ENCODE data around the gene CCSER1. TPM values are rescaled to one million over a fixed set of nuclear protein-coding genes. Genes with fewer than 3 reads are reported as not detected.
A peak's percentile ranks its signal among the peaks of the same experiment; 100 is the strongest.

Gene CCSER1
- total RNA-seq, 4 donors from 2014 or later: 13.3 to 54.6 (median 34.0) TPM

DNA sequence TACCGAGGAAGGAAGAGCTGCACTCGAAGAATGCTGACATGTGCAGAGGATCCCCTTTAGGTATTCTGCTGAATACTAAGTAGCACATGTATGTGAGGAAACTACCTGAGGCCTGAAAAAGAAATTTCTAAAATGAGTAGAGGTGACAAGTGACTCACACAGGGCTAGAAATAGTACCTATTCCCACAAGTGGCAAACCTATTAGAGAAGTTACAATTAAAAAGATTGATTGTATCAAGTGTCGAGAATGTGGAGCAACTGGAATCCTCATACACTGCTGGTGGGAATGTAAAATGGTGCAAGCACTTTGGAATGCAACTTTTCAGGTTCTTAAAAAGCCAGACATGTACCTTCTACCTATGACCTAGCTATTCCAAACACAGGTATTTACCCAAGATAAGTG lies 47.4 kb downstream of the CCSER1 start:
- no peak for DNase-seq

GRCh38 chr4:90181644-90182043 lies 54.5 kb downstream of the CCSER1 start:
- WGBS, 2 donors (ENCODE audit: low coverage in 1 of 2): 62 to 85% methylated on average over 1 of the region's 1 CpG
- no peak overlapping the region for H3K4me3 ChIP-seq
- no peak for DNase-seq
- no peaks in the 10 kb centered on the region for H3K27me3 ChIP-seq
- no peak overlapping the region for H3K27ac ChIP-seq
- no peak for TF ChIP-seq POLR2AphosphoS5 (IDR thresholded peaks at IDR 0.05)
- H3K36me3 ChIP-seq: no peaks in the 10 kb centered on the region
- in situ Hi-C loops (cut with MboI; ENCODE audit: low pct_ligation_motif_present in 1 of 4, low pct_unique_long_range_greater_than_20kb in 1 of 4, low sequenced_read_pairs in 3 of 4): no loop called here
- peaks cover 0 to 38% (median 6%) of the 10 kb centered on the region in 4 donors for H3K4me1 ChIP-seq
- no peaks in the 10 kb centered on the region for H3K9me3 ChIP-seq
- intact Hi-C loops (cut with DNase I; ENCODE audit: low total_unique reads): no loop called here

More for the DNA sequence above, 47.4 kb downstream of the CCSER1 start:
- Histone ChIP-seq H3K27me3 (no peaks in the 10 kb centered on the region), H3K9me3 (no peaks in the 10 kb centered on the region), H3K36me3 (no peaks in the 10 kb centered on the region), H3K4me3 (no peak overlapping the region), H3K27ac (no peak overlapping the region), H3K4me1 (peaks cover 0 to 5% (median 0%) of the 10 kb centered on the region in 4 donors)
- TF ChIP-seq POLR2A (IDR thresholded peaks at IDR 0.05) (no peak), EP300 (IDR thresholded peaks at IDR 0.05; ENCODE audit: low read depth) (no peak), POLR2AphosphoS5 (IDR thresholded peaks at IDR 0.05) (no peak), CTCF (IDR thresholded peaks at IDR 0.05) (no peak)
- intact Hi-C loops (cut with DNase I; ENCODE audit: low total_unique reads): no loop called here
- in situ Hi-C loops (cut with MboI; ENCODE audit: low pct_ligation_motif_present in 1 of 4, low pct_unique_long_range_greater_than_20kb in 1 of 4, low sequenced_read_pairs in 3 of 4): no loop called here
- WGBS, 2 donors (ENCODE audit: low coverage in 1 of 2): 54 to 65% methylated on average over 3 of the region's 3 CpGs

GRCh38 chr4:90183254-90183653 lies 56.1 kb downstream of the CCSER1 start:
- TF ChIP-seq POLR2AphosphoS5 (IDR thresholded peaks at IDR 0.05): peak in 1 of 3 donors; percentile 44
- TF ChIP-seq POLR2A (IDR thresholded peaks at IDR 0.05): no peak
- peak overlapping the region in 2 of 4 donors; percentile 32 to 52 for H3K27ac ChIP-seq
- DNase-seq: peak; percentile 24
- in situ Hi-C loops (cut with MboI; ENCODE audit: low pct_ligation_motif_present in 1 of 4, low pct_unique_long_range_greater_than_20kb in 1 of 4, low sequenced_read_pairs in 3 of 4): no loop called here
- intact Hi-C loops (cut with DNase I; ENCODE audit: low total_unique reads): no loop called here
- H3K36me3 ChIP-seq: no peaks in the 10 kb centered on the region
- H3K4me3 ChIP-seq: no peak overlapping the region
- H3K4me1 ChIP-seq: peaks cover 0 to 42% (median 8%) of the 10 kb centered on the region in 4 donors
- no peaks in the 10 kb centered on the region for H3K27me3 ChIP-seq
- no peaks in the 10 kb centered on the region for H3K9me3 ChIP-seq
- 32 to 46% methylated on average over 3 of the region's 3 CpGs for WGBS, 2 donors (ENCODE audit: low coverage in 1 of 2)

DNA sequence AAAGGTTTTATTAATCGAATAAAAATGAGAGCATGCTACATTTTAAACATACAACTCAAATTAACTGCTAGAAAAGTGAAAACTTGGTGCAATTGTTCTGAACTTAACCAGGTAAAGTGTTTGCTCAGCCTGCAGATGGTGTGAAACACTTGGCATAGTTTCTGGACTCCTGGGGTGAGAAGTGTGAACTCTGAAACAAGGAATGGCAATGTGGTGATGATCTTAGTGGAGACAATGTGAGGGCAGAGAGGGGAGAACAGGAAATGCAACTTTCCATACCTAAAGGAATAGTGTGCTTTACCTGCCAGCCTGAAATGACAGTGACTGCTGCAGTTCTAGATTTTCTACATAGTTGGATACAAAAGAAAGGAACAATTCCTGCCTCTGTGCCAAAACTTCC lies 57.4 kb downstream of the CCSER1 start:
- H3K27ac ChIP-seq: no peak overlapping the region
- TF ChIP-seq CTCF (IDR thresholded peaks at IDR 0.05): no peak
- no peak for TF ChIP-seq EP300 (IDR thresholded peaks at IDR 0.05; ENCODE audit: low read depth)
- no peak for TF ChIP-seq POLR2A (IDR thresholded peaks at IDR 0.05)
- TF ChIP-seq POLR2AphosphoS5 (IDR thresholded peaks at IDR 0.05): no peak
- no peak overlapping the region for H3K4me3 ChIP-seq
- H3K36me3 ChIP-seq: no peaks in the 10 kb centered on the region
- no peaks in the 10 kb centered on the region for H3K27me3 ChIP-seq
- in situ Hi-C loops (cut with MboI; ENCODE audit: low pct_ligation_motif_present in 1 of 4, low pct_unique_long_range_greater_than_20kb in 1 of 4, low sequenced_read_pairs in 3 of 4) (no loop called here), intact Hi-C loops (cut with DNase I; ENCODE audit: low total_unique reads) (no loop called here)
- WGBS, 2 donors (ENCODE audit: low coverage in 1 of 2): 73 to 83% methylated on average over 1 of the region's 1 CpG
- H3K4me1 ChIP-seq: peaks cover 0 to 42% (median 8%) of the 10 kb centered on the region in 4 donors
- no peak for DNase-seq
- H3K9me3 ChIP-seq: no peaks in the 10 kb centered on the region

- Histone ChIP-seq H3K27me3 (no peaks in the 10 kb centered on the region), H3K36me3 (no peaks in the 10 kb centered on the region), H3K9me3 (no peaks in the 10 kb centered on the region), H3K4me1 (peaks cover 0 to 42% (median 8%) of the 10 kb centered on the region in 4 donors), H3K27ac (no peak overlapping the region), H3K4me3 (no peak overlapping the region)
- TF ChIP-seq POLR2A (IDR thresholded peaks at IDR 0.05) (no peak), CTCF (IDR thresholded peaks at IDR 0.05) (no peak), POLR2AphosphoS5 (IDR thresholded peaks at IDR 0.05) (no peak), EP300 (IDR thresholded peaks at IDR 0.05; ENCODE audit: low read depth) (no peak)
- no peak for DNase-seq
- 80 to 85% methylated on average over 1 of the region's 1 CpG for WGBS, 2 donors (ENCODE audit: low coverage in 1 of 2)
- in situ Hi-C loops (cut with MboI; ENCODE audit: low pct_ligation_motif_present in 1 of 4, low pct_unique_long_range_greater_than_20kb in 1 of 4, low sequenced_read_pairs in 3 of 4): no loop called here
- intact Hi-C loops (cut with DNase I; ENCODE audit: low total_unique reads): no loop called here
Observed at GRCh38 chr4:90185416-90185815, 58.2 kb downstream of the CCSER1 start.
